GM12878 (cell line): Measurements from ENCODE around the gene IL34. TPM values are rescaled to one million over a fixed set of nuclear protein-coding genes. Genes with fewer than 3 reads are reported as not detected.

Source experiments
- CHD2 ChIP-seq: IDR thresholded peaks from 2 replicates; pipeline ENCODE4 v1.6.1; 2011; ENCODE audit warnings: low read depth, low read length, improper control_type of control experiment, borderline replicate concordance
- JUNB ChIP-seq: IDR thresholded peaks from 2 replicates; pipeline ENCODE4 v1.6.1; 2016; ENCODE audit warnings: antibody characterized with exemption, mild to moderate bottlenecking
- RAD51 ChIP-seq: fragments of 450-650 bp; IDR thresholded peaks from 2 replicates; pipeline ENCODE4 v1.6.1; 2016; ENCODE audit warnings: moderate library complexity, mild to moderate bottlenecking, inconsistent platforms
- SMAD5 ChIP-seq: IDR thresholded peaks from 2 replicates; pipeline ENCODE4 v1.6.1; 2016; ENCODE audit warnings: antibody characterized with exemption, low read depth
- SUZ12 ChIP-seq: fragments of 200-600 bp; sonication (generic); IDR thresholded peaks from one replicate; pipeline ENCODE4 v1.6.1; 2018; ENCODE audit warnings: antibody characterized with exemption, mild to moderate bottlenecking; ENCODE audit not compliant: unreplicated experiment
- ZBTB40 ChIP-seq: fragments of 450-650 bp; IDR thresholded peaks from 2 replicates; pipeline ENCODE4 v1.6.1; 2016; ENCODE audit warnings: mild to moderate bottlenecking, moderate library complexity, borderline replicate concordance
- ZNF687 ChIP-seq: fragments of 450-650 bp; IDR thresholded peaks from 2 replicates; pipeline ENCODE4 v1.6.1; 2017; ENCODE audit warnings: mild to moderate bottlenecking, moderate library complexity
- polyA plus RNA-seq, 11 experiments: library from polyadenylated mRNA; depleted of rRNA in 4 of 11; unstranded in 6 of 11; stranded (reverse) in 5 of 11; fragments of >200 nt; fragmentation: Nextera tagmentation in 4 of 11; fragmentation: Illumina TruSeq in 1 of 11; extraction: Ambion mirVana in 4 of 11; extraction: Trizol in 1 of 11; gene quantifications; 1 replicate in 1 of 11; 2 replicates in 10 of 11; pipeline versions ENCODE4 v1.2.1 to v1.2.3, GENCODE V29; 2011 to 2016; ENCODE audit warnings: inconsistent platforms in 2 of 11, missing spikeins in 2 of 11, low read depth in 1 of 11
- total RNA-seq, 4 experiments: library from RNA; depleted of rRNA in 3 of 4; stranded (reverse); fragments of >200 nt in 3 of 4; fragmentation: Illumina TruSeq in 1 of 4; extraction: Trizol in 1 of 4; gene quantifications; 2 replicates each; pipeline versions ENCODE4 v1.2.1 to v1.2.3, GENCODE V29; 2013 to 2021

IL34 gene
- total and polyA plus RNA-seq, 10 of the 15 experiments (the other 5 are each of a cell fraction or from before 2014, with no cell fraction given) = 0.27 to 0.40 TPM; not detected in 8

- TF ChIP-seq ZNF687 = no peak
- TF ChIP-seq SMAD5 = no peak
- no peak for TF ChIP-seq ZBTB40
- no peak for TF ChIP-seq RAD51
- no peak for TF ChIP-seq JUNB
- TF ChIP-seq CHD2 = no peak
- no peak for TF ChIP-seq SUZ12
Observed at GRCh38 chr16:70688246-70688742, 41.9 kb downstream of the IL34 start (continued).
